Hypothalamus (tissue), 51 donors: ENCODE data around the gene TBC1D12.
A peak's percentile ranks its signal among the peaks of the same experiment; 100 is the strongest.
"Not testable (repeated sequence)": the region's sequence is repeated elsewhere in the genome, so short reads cannot be mapped to it uniquely, and the experiment has no call there.

Experiments
- DNase-seq, 51 donors: peaks; one replicate each; lab custom pipeline; 2025; lab: John Stamatoyannopoulos, UW

The TBC1D12 gene

GRCh38 chr10:94524711-94525110, 122.4 kb downstream of the TBC1D12 start:
- no peak for DNase-seq

- not testable (repeated sequence) for DNase-seq
These were observed 129.2 kb downstream of the TBC1D12 start for GRCh38 chr10:94531550-94531949.

GRCh38 chr10:94533027-94533426, 130.7 kb downstream of the TBC1D12 start:
- DNase-seq, result no peak

GRCh38 chr10:94542282-94542681, 139.9 kb downstream of the TBC1D12 start:
- DNase-seq, result not testable (repeated sequence)

GRCh38 chr10:94545391-94546048, 143.2 kb downstream of the TBC1D12 start, which contains the start of gene HELLS:
Gene HELLS, plus strand, starts transcription at chr10:94545788. Its CDS starts 134 bp downstream, at chr10:94545922.
- DNase-seq, result peak in 49 of 51 donors; percentile 4 to 85 (median 44)

GRCh38 chr10:94546049-94546900, 143.9 kb downstream of the TBC1D12 start:
- DNase-seq, result peak in 3 of 51 donors; percentile 17 to 43 (median 19)

GRCh38 chr10:94546901-94547185, 144.5 kb downstream of the TBC1D12 start:
- DNase-seq, result no peak

GRCh38 chr10:94549221-94549620, 146.9 kb downstream of the TBC1D12 start:
- no peak for DNase-seq

GRCh38 chr10:94567714-94568307, 165.5 kb downstream of the TBC1D12 start:
- DNase-seq, result not testable (repeated sequence)

GRCh38 chr10:94571081-94571480, 168.7 kb downstream of the TBC1D12 start:
- DNase-seq, result no peak

GRCh38 chr10:94571528-94571927, 169.2 kb downstream of the TBC1D12 start:
- DNase-seq, result no peak

GRCh38 chr10:94578790-94579189, 176.4 kb downstream of the TBC1D12 start:
- DNase-seq, result no peak

GRCh38 chr10:94583124-94583523, 180.8 kb downstream of the TBC1D12 start:
- no peak for DNase-seq
